Measurements from ENCODE around the gene CWC25. TPM values are rescaled to one million over a fixed set of nuclear protein-coding genes. Genes with fewer than 3 reads are reported as not detected.

Gene CWC25
- total and polyA plus RNA-seq, 2 of the 13 experiments (the other 11 are each of a cell fraction or from before 2014, with no cell fraction given): 15.6 to 22.7 TPM

DNA sequence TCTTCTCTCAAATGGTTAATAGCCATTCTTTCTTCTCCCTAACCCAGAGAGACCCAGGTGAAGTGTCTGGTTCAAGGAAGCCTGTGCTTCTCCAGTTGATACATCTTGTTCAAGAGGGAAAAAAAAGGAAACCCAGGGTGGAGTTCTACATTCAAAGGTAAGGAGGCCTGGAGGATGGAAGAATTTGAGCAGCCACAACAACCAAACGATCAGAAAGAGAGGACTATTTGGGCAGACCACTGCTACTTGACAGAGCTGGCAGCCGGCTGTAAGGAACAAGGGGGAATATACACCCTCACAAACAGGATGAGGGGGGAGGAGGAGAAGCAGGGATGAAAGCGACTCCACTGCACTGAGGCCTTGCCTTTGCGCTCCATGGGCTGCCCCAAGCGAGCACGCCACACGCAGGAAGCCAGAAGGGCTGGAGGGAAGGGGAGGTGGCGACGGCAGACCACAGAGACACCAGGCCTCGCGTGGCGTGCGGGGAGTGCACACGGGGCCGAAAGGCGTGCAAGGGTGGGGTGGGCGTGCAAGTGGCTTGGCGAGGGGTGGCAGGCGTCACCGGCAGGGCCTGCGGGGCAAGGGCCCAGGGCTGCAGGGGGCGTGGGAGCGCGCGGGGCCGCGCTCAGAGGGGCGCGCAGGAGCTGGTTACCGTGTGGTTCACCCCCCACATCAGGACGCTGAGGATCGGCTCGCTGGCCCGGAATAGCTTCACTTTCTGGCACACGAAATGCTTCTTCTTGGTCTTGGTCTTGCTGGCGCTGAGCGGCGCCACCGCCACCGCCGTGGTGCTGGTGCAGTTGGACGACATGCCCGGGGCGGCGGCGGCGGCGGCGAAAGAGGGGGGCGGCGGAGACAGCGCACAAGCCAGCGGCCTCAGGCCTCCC lies 26.3 kb downstream of the CWC25 start (continued):
- TF ChIP-seq ZNF350 (CRISPR knock-in tag; IDR thresholded peaks at IDR 0.05; ENCODE audit: borderline replicate concordance, low read depth) (0 out of 2 replicates have a peak, but pooled peaks have one; percentile 57), MAFK (conservative IDR thresholded peaks at IDR 0.05 in 1 of 2, IDR thresholded peaks at IDR 0.05 in 1 of 2; ENCODE audit: low read length in 2 of 2) (no peak), EHMT2 (IDR thresholded peaks at IDR 0.05; ENCODE audit: borderline replicate concordance, low read depth, low read length) (no peak), ZNF451 (CRISPR knock-in tag; IDR thresholded peaks at IDR 0.05) (no peak), CREB1 (IDR thresholded peaks at IDR 0.05) (no peak), CREB1 (CRISPR knock-in tag; IDR thresholded peaks at IDR 0.05) (no peak), ZFP41 (CRISPR knock-in tag; IDR thresholded peaks at IDR 0.05; ENCODE audit: borderline replicate concordance) (no peak), SIN3B (IDR thresholded peaks at IDR 0.05; ENCODE audit: low read length) (no peak), BRD4 (CRISPR knock-in tag; IDR thresholded peaks at IDR 0.05) (no peak; the same call in 1 of the 2 replicates), ZNF12 (CRISPR knock-in tag; IDR thresholded peaks at IDR 0.05) (0 out of 2 replicates have a peak, but pooled peaks have one; percentile 11), FOXA3 (CRISPR knock-in tag; IDR thresholded peaks at IDR 0.05) (no peak), ZNF552 (CRISPR knock-in tag; IDR thresholded peaks at IDR 0.05; ENCODE audit: borderline replicate concordance) (no peak), ZKSCAN1 (IDR thresholded peaks at IDR 0.05; ENCODE audit: low read length) (no peak), CBX5 (CRISPR knock-in tag; IDR thresholded peaks at IDR 0.05; ENCODE audit: borderline replicate concordance) (no peak; the same call in 1 of the 2 replicates), SNAI1 (CRISPR knock-in tag; IDR thresholded peaks at IDR 0.05; ENCODE audit: borderline replicate concordance) (0 out of 2 replicates have a peak, but pooled peaks have one; percentile 39), KLF11 (CRISPR knock-in tag; IDR thresholded peaks at IDR 0.05) (no peak), ZFP62 (CRISPR knock-in tag; IDR thresholded peaks at IDR 0.05) (no peak), RFX1 (IDR thresholded peaks at IDR 0.05) (no peak), SOX6 (IDR thresholded peaks at IDR 0.05) (no peak), SOX6 (CRISPR knock-in tag; IDR thresholded peaks at IDR 0.05) (no peak; the same call in 1 of the 2 replicates), MYNN (CRISPR knock-in tag; IDR thresholded peaks at IDR 0.05; ENCODE audit: low read depth) (0 out of 2 replicates have a peak, but pooled peaks have one; percentile 21), THAP11 (CRISPR knock-in tag; IDR thresholded peaks at IDR 0.05) (no peak; the same call in none of the 2 replicates), ZNF777 (CRISPR knock-in tag; IDR thresholded peaks at IDR 0.05) (no peak), ZFP37 (CRISPR knock-in tag; IDR thresholded peaks at IDR 0.05; ENCODE audit: borderline replicate concordance) (no peak), ZNF235 (CRISPR knock-in tag; IDR thresholded peaks at IDR 0.05; ENCODE audit: borderline replicate concordance) (peak; percentile 60; the same call in 1 of the 2 replicates), ZNF549 (CRISPR knock-in tag; IDR thresholded peaks at IDR 0.05) (no peak), NONO (IDR thresholded peaks at IDR 0.05) (no peak), NONO (CRISPR knock-in tag; conservative IDR thresholded peaks at IDR 0.05) (no peak), ZSCAN30 (CRISPR knock-in tag; IDR thresholded peaks at IDR 0.05) (no peak), SMC3 (IDR thresholded peaks at IDR 0.05; ENCODE audit: low read length) (no peak), ERF (CRISPR knock-in tag; IDR thresholded peaks at IDR 0.05) (no peak), NCOR1 (IDR thresholded peaks at IDR 0.05; ENCODE audit: borderline replicate concordance, low read length) (no peak)
- TF ChIP-seq, protein P1, sequence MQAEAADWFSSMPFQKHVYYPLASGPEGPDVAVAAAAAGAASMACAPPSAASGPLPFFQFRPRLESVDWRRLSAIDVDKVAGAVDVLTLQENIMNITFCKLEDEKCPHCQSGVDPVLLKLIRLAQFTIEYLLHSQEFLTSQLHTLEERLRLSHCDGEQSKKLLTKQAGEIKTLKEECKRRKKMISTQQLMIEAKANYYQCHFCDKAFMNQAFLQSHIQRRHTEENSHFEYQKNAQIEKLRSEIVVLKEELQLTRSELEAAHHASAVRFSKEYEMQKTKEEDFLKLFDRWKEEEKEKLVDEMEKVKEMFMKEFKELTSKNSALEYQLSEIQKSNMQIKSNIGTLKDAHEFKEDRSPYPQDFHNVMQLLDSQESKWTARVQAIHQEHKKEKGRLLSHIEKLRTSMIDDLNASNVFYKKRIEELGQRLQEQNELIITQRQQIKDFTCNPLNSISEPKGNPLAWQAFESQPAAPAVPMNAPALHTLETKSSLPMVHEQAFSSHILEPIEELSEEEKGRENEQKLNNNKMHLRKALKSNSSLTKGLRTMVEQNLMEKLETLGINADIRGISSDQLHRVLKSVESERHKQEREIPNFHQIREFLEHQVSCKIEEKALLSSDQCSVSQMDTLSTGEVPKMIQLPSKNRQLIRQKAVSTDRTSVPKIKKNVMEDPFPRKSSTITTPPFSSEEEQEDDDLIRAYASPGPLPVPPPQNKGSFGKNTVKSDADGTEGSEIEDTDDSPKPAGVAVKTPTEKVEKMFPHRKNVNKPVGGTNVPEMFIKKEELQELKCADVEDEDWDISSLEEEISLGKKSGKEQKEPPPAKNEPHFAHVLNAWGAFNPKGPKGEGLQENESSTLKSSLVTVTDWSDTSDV (CRISPR knock-in tag; IDR thresholded peaks at IDR 0.05): peak; percentile 35; the same call in 1 of the 2 replicates

Data from HepG2 (cell line).